ENCODE data around the gene ERC1.

DNA sequence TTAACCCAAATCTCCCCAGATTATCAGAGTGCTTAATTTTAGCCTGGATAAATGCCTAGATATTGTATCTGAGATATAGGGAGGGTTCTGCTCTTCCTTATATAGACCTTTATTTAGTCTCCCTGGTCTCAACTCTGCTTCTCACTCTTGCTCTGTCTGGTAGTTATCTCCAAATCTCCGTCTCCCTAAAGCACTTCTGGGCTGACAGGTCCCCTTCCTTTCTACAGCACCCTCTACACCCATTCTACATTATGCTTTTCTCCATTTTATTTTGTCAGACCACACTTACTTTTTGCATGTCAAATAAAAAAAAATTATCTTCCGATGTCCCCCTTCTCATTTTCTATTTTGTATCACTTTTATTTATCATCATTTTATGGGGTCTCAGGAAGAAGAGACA, 2.0 kb upstream of the ERC1 start:
- TF ChIP-seq, protein P1, sequence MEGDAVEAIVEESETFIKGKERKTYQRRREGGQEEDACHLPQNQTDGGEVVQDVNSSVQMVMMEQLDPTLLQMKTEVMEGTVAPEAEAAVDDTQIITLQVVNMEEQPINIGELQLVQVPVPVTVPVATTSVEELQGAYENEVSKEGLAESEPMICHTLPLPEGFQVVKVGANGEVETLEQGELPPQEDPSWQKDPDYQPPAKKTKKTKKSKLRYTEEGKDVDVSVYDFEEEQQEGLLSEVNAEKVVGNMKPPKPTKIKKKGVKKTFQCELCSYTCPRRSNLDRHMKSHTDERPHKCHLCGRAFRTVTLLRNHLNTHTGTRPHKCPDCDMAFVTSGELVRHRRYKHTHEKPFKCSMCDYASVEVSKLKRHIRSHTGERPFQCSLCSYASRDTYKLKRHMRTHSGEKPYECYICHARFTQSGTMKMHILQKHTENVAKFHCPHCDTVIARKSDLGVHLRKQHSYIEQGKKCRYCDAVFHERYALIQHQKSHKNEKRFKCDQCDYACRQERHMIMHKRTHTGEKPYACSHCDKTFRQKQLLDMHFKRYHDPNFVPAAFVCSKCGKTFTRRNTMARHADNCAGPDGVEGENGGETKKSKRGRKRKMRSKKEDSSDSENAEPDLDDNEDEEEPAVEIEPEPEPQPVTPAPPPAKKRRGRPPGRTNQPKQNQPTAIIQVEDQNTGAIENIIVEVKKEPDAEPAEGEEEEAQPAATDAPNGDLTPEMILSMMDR (conservative IDR thresholded peaks at IDR 0.05 in 1 of 2, IDR thresholded peaks at IDR 0.05 in 1 of 2; ENCODE audit: low read depth in 1 of 2, low read length in 2 of 2) = no peak
- no peak for TF ChIP-seq EZH2 (IDR thresholded peaks at IDR 0.05; ENCODE audit: low read length, missing control alignments)
